Fibroblast of skin of abdomen (primary cell): Measurements from ENCODE around the gene C5.

ENCODE experiments used
- DNase-seq: peaks from one replicate; pipeline ENCODE4 v3.0.0-alpha.2; 2013

The C5 gene

GRCh38 chr9:120938851-120939250, 111.2 kb downstream of the C5 start:
- no peak for DNase-seq

- DNase-seq: no peak
These were observed 112.5 kb downstream of the C5 start for GRCh38 chr9:120937596-120937995.

- no peak for DNase-seq
These were observed 112.9 kb downstream of the C5 start for GRCh38 chr9:120937127-120937526.

- DNase-seq: no peak
These were observed 113.3 kb downstream of the C5 start for GRCh38 chr9:120936764-120937122.

GRCh38 chr9:120936011-120936763, 113.9 kb downstream of the C5 start:
- DNase-seq: peak; percentile 95

DNA sequence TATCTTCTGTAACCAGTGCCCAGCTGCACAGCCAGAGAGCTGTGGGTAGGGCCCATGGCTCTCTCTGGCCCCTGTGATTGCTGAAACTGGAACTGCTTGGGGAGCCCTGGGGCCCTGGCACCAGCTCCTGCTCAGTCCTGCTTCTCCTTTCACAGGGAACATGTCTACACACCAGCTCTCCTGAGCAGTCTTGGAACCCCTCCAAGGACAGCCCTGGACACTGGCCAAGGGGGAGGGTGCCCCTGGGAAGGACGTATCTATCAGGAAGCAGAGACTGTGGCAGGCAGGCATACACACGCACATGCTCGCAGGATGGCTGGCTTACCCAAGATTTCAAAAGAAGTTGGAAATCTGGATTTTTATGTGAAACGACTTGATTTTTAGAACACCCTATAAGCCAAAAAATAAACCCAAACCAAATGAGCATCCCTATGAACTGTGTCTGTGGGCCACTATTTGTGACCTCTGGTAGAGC, 114.7 kb downstream of the C5 start:
- DNase-seq: peak; percentile 91

- DNase-seq: no peak
These were observed 115.8 kb downstream of the C5 start for GRCh38 chr9:120934281-120934680.

DNA sequence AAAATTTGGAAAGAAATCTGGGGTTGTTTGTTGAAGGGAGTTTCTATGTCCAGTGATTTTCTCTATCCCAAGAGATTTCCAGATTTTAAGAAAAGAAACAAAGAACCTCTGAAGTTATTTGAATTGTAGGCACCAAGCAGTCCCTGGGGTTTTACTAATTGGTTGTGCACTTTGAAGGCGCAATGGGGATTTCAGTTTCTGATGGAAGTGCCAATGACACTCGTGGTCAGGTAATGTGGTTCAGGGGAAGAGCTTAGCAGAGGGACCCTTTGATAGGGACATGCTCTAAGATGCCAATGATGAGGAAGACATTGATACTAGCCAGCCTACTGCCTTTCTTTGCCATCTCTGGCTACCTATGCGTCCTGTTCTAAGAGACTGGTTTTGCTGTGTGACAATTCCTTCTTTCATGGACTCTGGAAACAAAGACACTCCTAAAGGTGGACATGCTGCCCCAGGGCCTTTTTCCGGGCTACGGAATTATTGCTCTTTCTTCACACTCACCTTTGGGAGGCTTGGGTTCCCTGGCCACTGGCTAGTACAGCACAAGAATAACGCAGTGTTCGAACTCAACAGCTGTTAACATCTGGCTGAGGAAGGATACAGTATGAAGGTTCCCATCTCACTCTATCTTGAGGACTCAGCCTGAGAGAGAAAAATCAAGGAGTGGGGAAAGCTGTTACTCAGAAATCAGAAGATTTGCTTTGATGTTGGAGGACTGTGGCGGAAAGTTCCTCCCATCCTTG, 116.6 kb downstream of the C5 start:
- DNase-seq: no peak

GRCh38 chr9:120932086-120932823, 117.8 kb downstream of the C5 start:
- DNase-seq: no peak

GRCh38 chr9:120931231-120932085, 118.6 kb downstream of the C5 start:
- DNase-seq: peak; percentile 63

DNA sequence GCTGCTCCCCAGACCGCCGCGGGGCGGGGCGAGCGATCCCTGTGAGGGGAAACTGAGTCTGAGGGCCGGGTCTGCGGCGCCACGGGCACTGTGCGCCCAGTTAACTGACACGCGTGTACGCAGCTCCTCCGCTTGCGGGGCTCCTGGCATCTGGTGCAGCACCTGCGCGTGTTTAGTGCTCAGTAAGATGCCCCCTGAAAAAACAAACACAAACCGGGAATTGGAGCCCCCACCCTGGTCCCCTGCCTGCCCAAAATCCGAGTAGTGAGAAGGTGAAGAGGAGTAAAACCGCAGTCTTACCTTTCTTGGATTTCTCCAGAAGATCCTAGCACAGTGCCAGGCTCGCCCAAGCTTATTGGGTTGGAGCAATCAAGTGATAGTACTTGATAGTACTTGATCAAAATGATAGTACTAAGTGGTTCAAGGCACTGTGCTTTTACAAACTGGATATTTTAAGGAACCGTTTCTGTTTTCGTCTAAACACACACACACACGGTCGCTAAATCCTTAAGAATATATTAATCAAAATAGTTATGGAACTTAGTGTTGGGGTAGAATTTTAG, 120.8 kb downstream of the C5 start:
- DNase-seq: no peak

GRCh38 chr9:120928483-120929228, 121.4 kb downstream of the C5 start:
- peak; percentile 60 for DNase-seq

GRCh38 chr9:120928015-120928482, 122.0 kb downstream of the C5 start:
- no peak for DNase-seq

DNA sequence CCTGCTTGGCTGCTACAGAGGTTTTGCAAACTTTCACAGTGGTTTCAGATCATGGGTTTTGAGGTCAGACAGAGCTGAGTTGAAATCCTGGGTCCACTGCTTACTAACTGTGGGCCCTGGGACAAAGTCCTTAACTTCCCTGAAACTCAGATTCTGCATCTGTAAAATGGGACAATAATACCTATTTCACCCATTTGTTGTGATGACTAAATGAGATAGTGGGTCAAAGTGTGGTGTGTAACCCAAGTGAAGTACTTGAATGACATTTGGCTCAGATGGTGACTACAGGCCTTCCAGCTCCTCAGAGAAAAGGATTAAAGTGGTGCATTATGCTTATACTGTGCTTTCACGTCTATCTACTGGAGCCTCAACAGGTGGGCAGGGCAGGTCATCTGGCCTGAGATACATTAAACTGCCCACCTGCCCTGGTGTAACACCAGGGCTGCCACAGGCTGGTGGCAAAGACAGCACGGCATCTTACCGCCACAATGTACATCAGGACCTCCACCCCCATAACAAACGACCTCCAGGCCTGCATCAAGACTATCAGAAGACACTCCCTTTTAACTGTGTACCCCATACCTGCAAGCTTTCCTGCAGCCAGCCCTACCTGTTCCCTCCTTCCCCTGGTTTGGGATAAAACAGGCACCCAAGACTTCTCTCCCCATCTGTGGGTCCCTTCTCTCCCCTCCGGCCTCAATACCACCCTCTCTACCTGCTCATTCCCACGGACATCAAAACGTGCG, 122.6 kb downstream of the C5 start:
- DNase-seq: no peak

DNA sequence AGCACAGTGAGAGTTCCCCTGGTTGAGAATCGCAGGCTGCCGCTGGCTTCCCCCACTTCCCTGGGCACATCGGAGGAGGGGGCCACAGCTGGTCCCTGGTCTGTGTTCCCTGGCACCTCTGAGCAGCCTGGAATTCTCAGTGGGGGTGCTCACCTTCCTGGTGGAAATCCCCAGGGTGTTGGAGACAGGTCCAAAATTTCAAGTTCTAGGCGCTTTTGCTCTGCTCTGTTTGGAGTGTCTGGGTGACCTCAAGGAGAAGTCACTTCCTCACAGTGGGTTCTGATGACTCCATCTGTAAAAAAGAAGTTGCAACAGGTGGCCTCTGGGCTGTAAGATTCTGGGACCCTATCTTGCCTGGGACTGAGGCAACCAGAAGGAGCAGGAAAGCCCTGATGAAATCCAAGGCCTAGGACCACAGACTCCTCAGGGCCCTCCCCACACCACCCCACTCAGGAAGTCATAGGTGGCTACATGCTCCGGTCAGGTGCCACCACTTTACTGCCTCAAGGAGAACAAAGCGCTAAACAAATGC, 123.6 kb downstream of the C5 start, which contains the start of gene TRAF1:
TRAF1 (minus strand) TSS at position 400 of the 532 bp plus-strand sequence. CDS start 721 bp downstream, outside the sequence.
- no peak for DNase-seq

- peak; percentile 84 for DNase-seq
These were observed 124.3 kb downstream of the C5 start for GRCh38 chr9:120925535-120926396.

- no peak for DNase-seq
These were observed 125.2 kb downstream of the C5 start for GRCh38 chr9:120924698-120925534.
